SU-DHL-6 (cell line): Measurements from ENCODE around the gene CCDC106.

Source experiments
- EZH2phosphoT487 ChIP-seq: fragments of 200-600 bp; sonication (generic), shearing (Covaris generic); conservative IDR thresholded peaks from 2 replicates; pipeline ENCODE4 v1.6.1; 2018; ENCODE audit warnings: mild to moderate bottlenecking, antibody characterized with exemption, low read length, moderate library complexity, mixed read lengths
- TF ChIP-seq, protein P1 (sequence below): fragments of 200-600 bp; sonication (generic); IDR thresholded peaks from one replicate; pipeline ENCODE4 v1.5.1; 2017; ENCODE audit warnings: antibody characterized with exemption, mild to moderate bottlenecking, low read length, moderate library complexity; ENCODE audit not compliant: insufficient read depth, poor library complexity, severe bottlenecking

GRCh38 chr19:55626350-55626749 lies 21.7 kb upstream of the CCDC106 start:
- TF ChIP-seq, protein P1, sequence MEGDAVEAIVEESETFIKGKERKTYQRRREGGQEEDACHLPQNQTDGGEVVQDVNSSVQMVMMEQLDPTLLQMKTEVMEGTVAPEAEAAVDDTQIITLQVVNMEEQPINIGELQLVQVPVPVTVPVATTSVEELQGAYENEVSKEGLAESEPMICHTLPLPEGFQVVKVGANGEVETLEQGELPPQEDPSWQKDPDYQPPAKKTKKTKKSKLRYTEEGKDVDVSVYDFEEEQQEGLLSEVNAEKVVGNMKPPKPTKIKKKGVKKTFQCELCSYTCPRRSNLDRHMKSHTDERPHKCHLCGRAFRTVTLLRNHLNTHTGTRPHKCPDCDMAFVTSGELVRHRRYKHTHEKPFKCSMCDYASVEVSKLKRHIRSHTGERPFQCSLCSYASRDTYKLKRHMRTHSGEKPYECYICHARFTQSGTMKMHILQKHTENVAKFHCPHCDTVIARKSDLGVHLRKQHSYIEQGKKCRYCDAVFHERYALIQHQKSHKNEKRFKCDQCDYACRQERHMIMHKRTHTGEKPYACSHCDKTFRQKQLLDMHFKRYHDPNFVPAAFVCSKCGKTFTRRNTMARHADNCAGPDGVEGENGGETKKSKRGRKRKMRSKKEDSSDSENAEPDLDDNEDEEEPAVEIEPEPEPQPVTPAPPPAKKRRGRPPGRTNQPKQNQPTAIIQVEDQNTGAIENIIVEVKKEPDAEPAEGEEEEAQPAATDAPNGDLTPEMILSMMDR = no peak
- no peak for TF ChIP-seq EZH2phosphoT487
